A549 (cell line): ENCODE measurements around the gene TTC34. TPM values are rescaled to one million over a fixed set of nuclear protein-coding genes. Genes with fewer than 3 reads are reported as not detected.

Source experiments
- ATAC-seq, 2 experiments: fragments of 200-7000 bp in 1 of 2; fragments of >200 bp in 1 of 2; cut with Nextera tagmentation in 1 of 2; cut with Tn5 transposase in 1 of 2; 3 replicates each; pipeline versions ENCODE4 v1.8.0 to v1.9.1; 2018 to 2020; ENCODE audit warnings: mild to moderate bottlenecking in 1 of 2, moderate library complexity in 1 of 2
- CTCF ChIA-PET: fragments of 300-600 bp; sonication (Branson Sonifier 250); formaldehyde crosslinking; extraction: SDS; loops from one replicate; lab custom pipeline; 2021; ENCODE audit warnings: antibody characterized with exemption, inconsistent platforms; lab: Yijun Ruan, JAX
- POLR2A ChIA-PET: fragments of 350-600 bp; formaldehyde crosslinking; extraction: SDS; loops from one replicate; lab custom pipeline; 2021; ENCODE audit warnings: antibody characterized with exemption, inconsistent platforms; lab: Yijun Ruan, JAX
- DNase-seq, 2 experiments: peaks; one replicate each; pipeline versions ENCODE4 v3.0.0 to v3.0.0-alpha.2; 2011 to 2016; ENCODE audit warnings: low read depth in 1 of 2, low spot score in 1 of 2
- FAIRE-seq: peaks from 2 replicates; lab custom pipeline; 2011; peaks lifted over from hg19 to GRCh38; lab: Jason Lieb, UNC
- H3K27ac ChIP-seq, 2 experiments: fragments of >200 bp; sonication (Bioruptor Twin); formaldehyde crosslinking; 3 replicates each; pipeline ENCODE4 v1.5.1; 2016 to 2017
- H3K4me1 ChIP-seq: fragments of >200 bp; sonication (Bioruptor Twin); formaldehyde crosslinking; 3 replicates; pipeline ENCODE4 v1.6.1; 2016
- H3K4me2 ChIP-seq: fragments of >200 bp; sonication (Bioruptor Twin); formaldehyde crosslinking; 3 replicates; pipeline ENCODE4 v1.6.1; 2016
- H3K4me3 ChIP-seq: fragments of >200 bp; sonication (Bioruptor Twin); formaldehyde crosslinking; 3 replicates; pipeline ENCODE4 v1.5.1; 2016
- H3K9me3 ChIP-seq: fragments of >200 bp; sonication (Bioruptor Twin); formaldehyde crosslinking; 3 replicates; pipeline ENCODE4 v1.6.1; 2016
- CBX2 ChIP-seq: fragments of 200-600 bp; sonication (generic); IDR thresholded peaks from 2 replicates; pipeline ENCODE4 v1.6.1; 2016; ENCODE audit warnings: low read depth, mild to moderate bottlenecking, borderline replicate concordance
- CHD2 ChIP-seq: fragments of 150-350 bp; IDR thresholded peaks from 2 replicates; pipeline ENCODE4 v1.6.1; 2014; ENCODE audit warnings: low read length; ENCODE audit not compliant: partially characterized antibody
- CHD4 ChIP-seq: fragments of 200-600 bp; sonication (generic); IDR thresholded peaks from 2 replicates; pipeline ENCODE4 v1.6.1; 2016; ENCODE audit warnings: antibody characterized with exemption, mild to moderate bottlenecking, borderline replicate concordance
- HOXA7 ChIP-seq: fragments of 250-450 bp; sonication (Bioruptor Pico); IDR thresholded peaks from 2 replicates; pipeline ENCODE4 v1.5.0; 2020; ENCODE audit warnings: mild to moderate bottlenecking, moderate library complexity
- HOXB5 ChIP-seq: fragments of 250-450 bp; sonication (Bioruptor Pico); IDR thresholded peaks from 2 replicates; pipeline ENCODE4 v1.5.0; 2020; ENCODE audit warnings: mild to moderate bottlenecking, moderate library complexity
- NPAS2 ChIP-seq: fragments of 250-450 bp; sonication (Bioruptor Pico); IDR thresholded peaks from 2 replicates; pipeline ENCODE4 v1.8.0; 2022; ENCODE audit warnings: mild to moderate bottlenecking, moderate library complexity, borderline replicate concordance
- POLR2A ChIP-seq: IDR thresholded peaks from 2 replicates; pipeline ENCODE4 v1.6.1; 2012; ENCODE audit warnings: mild to moderate bottlenecking, low read length
- RAD21 ChIP-seq, 2 experiments: fragments of >200 bp in 1 of 2; sonication (Bioruptor Twin) in 1 of 2; formaldehyde crosslinking in 1 of 2; IDR thresholded peaks in 1 of 2; conservative IDR thresholded peaks in 1 of 2; 2 replicates in 1 of 2; 3 replicates in 1 of 2; pipeline ENCODE4 v1.6.1; 2012 to 2018; ENCODE audit warnings: inconsistent platforms in 1 of 2
- RCOR1 ChIP-seq: fragments of 150-350 bp; IDR thresholded peaks from 2 replicates; pipeline ENCODE4 v1.6.1; 2014; ENCODE audit warnings: antibody characterized with exemption, low read length, low read depth
- RFX5 ChIP-seq: fragments of 450-650 bp; IDR thresholded peaks from 2 replicates; pipeline ENCODE4 v1.7.1; 2014; ENCODE audit warnings: antibody characterized with exemption, mild to moderate bottlenecking, moderate library complexity
- SMC3 ChIP-seq: fragments of >200 bp; sonication (Bioruptor Twin); formaldehyde crosslinking; IDR thresholded peaks from 3 replicates; pipeline ENCODE4 v1.6.1; 2018; ENCODE audit warnings: inconsistent platforms
- SREBF2 ChIP-seq: fragments of 450-650 bp; IDR thresholded peaks from 2 replicates; pipeline ENCODE4 v1.6.1; 2014; ENCODE audit warnings: mild to moderate bottlenecking, moderate library complexity
- TP53 ChIP-seq: fragments of 250-450 bp; sonication (Bioruptor Pico); IDR thresholded peaks from 2 replicates; pipeline ENCODE4 v1.5.0; 2021; ENCODE audit warnings: mild to moderate bottlenecking, moderate library complexity
- ZC3H11A ChIP-seq: fragments of 450-650 bp; IDR thresholded peaks from 2 replicates; pipeline ENCODE4 v1.6.1; 2014; ENCODE audit warnings: antibody characterized with exemption, mild to moderate bottlenecking
- ZNF302 ChIP-seq: fragments of 250-450 bp; sonication (Bioruptor Pico); IDR thresholded peaks from 2 replicates; pipeline ENCODE4 v1.9.0; 2021; ENCODE audit warnings: inconsistent platforms, mild to moderate bottlenecking, moderate library complexity
- ZSCAN20 ChIP-seq: fragments of 250-450 bp; sonication (Bioruptor Pico); IDR thresholded peaks from 2 replicates; pipeline ENCODE4 v1.8.0; 2022; ENCODE audit warnings: mild to moderate bottlenecking, moderate library complexity
- WGBS: methylation state at CpG from one replicate; pipeline ENCODE4 v1.1.6; 2017; ENCODE audit errors: missing lambda C conversion rate; 5-methylcytosine and 5-hydroxymethylcytosine counted together
- polyA plus RNA-seq, 4 experiments: library from polyadenylated mRNA; depleted of rRNA in 3 of 4; stranded (reverse); fragments of >200 nt; fragmentation: RNase III in 1 of 4; extraction: RNeasy Plus Mini Kit Qiagen cat#74134 plus additional on column Dnase treatment in 1 of 4; gene quantifications; 2 replicates in 3 of 4; 3 replicates in 1 of 4; pipeline ENCODE4 v1.2.3, GENCODE V29; 2011 to 2017
- TF ChIP-seq, protein P1 (sequence below): fragments of 450-650 bp; IDR thresholded peaks from 2 replicates; pipeline ENCODE4 v1.6.1; 2014; ENCODE audit warnings: antibody characterized with exemption
- TF ChIP-seq, protein P2 (sequence below): fragments of >200 bp; sonication (Bioruptor Twin); formaldehyde crosslinking; IDR thresholded peaks from 3 replicates; pipeline ENCODE4 v1.5.1; 2016
- TF ChIP-seq, protein P3 (sequence below): fragments of 200-600 bp; sonication (generic); IDR thresholded peaks from 2 replicates; pipeline ENCODE4 v1.6.1; 2016; ENCODE audit warnings: antibody characterized with exemption, mild to moderate bottlenecking, moderate library complexity
- TF ChIP-seq, protein P4 (sequence below): fragments of 250-450 bp; sonication (Bioruptor Pico); IDR thresholded peaks from 2 replicates; pipeline ENCODE4 v1.5.0; 2021; ENCODE audit warnings: mild to moderate bottlenecking, moderate library complexity, borderline replicate concordance
- TF ChIP-seq, protein P5 (sequence below): fragments of 150-350 bp; IDR thresholded peaks from 2 replicates; pipeline ENCODE4 v1.6.1; 2014; ENCODE audit warnings: low read depth, mild to moderate bottlenecking, low read length

TTC34 gene
- polyA plus RNA-seq, 2 of the 4 experiments (the other 2 are of a cell fraction) = 0.04 to 0.05 TPM

DNA sequence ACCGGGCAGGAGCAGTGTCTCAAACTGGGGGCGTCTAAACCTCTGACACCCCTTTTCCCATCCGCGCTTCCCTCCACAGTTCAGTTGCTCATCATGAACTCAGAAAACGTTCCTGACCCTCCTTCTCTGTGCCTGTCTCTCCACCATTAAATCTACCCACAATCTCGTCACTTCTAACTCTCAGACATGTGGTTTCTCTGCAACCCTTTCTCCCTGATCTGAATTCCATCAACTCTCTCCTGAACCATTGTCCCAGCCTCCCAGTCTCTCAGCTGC, 3.8 kb downstream of the TTC34 start:
- ATAC-seq = no peak
- H3K4me3 ChIP-seq = no peak overlapping the region
- no peak overlapping the region for H3K27ac ChIP-seq
- TF ChIP-seq CBX2 (no peak), CHD4 (no peak), RAD21 (conservative IDR thresholded peaks at IDR 0.05 in 1 of 2, IDR thresholded peaks at IDR 0.05 in 1 of 2) (no peak), HOXA7 (CRISPR knock-in tag) (no peak), POLR2A (no peak), TP53 (CRISPR knock-in tag) (no peak), RFX5 (no peak), NPAS2 (no peak), HOXB5 (no peak)
- TF ChIP-seq, protein P1, sequence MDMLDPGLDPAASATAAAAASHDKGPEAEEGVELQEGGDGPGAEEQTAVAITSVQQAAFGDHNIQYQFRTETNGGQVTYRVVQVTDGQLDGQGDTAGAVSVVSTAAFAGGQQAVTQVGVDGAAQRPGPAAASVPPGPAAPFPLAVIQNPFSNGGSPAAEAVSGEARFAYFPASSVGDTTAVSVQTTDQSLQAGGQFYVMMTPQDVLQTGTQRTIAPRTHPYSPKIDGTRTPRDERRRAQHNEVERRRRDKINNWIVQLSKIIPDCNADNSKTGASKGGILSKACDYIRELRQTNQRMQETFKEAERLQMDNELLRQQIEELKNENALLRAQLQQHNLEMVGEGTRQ = no peak
- TF ChIP-seq, protein P2, sequence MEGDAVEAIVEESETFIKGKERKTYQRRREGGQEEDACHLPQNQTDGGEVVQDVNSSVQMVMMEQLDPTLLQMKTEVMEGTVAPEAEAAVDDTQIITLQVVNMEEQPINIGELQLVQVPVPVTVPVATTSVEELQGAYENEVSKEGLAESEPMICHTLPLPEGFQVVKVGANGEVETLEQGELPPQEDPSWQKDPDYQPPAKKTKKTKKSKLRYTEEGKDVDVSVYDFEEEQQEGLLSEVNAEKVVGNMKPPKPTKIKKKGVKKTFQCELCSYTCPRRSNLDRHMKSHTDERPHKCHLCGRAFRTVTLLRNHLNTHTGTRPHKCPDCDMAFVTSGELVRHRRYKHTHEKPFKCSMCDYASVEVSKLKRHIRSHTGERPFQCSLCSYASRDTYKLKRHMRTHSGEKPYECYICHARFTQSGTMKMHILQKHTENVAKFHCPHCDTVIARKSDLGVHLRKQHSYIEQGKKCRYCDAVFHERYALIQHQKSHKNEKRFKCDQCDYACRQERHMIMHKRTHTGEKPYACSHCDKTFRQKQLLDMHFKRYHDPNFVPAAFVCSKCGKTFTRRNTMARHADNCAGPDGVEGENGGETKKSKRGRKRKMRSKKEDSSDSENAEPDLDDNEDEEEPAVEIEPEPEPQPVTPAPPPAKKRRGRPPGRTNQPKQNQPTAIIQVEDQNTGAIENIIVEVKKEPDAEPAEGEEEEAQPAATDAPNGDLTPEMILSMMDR = no peak
- TF ChIP-seq, protein P3, sequence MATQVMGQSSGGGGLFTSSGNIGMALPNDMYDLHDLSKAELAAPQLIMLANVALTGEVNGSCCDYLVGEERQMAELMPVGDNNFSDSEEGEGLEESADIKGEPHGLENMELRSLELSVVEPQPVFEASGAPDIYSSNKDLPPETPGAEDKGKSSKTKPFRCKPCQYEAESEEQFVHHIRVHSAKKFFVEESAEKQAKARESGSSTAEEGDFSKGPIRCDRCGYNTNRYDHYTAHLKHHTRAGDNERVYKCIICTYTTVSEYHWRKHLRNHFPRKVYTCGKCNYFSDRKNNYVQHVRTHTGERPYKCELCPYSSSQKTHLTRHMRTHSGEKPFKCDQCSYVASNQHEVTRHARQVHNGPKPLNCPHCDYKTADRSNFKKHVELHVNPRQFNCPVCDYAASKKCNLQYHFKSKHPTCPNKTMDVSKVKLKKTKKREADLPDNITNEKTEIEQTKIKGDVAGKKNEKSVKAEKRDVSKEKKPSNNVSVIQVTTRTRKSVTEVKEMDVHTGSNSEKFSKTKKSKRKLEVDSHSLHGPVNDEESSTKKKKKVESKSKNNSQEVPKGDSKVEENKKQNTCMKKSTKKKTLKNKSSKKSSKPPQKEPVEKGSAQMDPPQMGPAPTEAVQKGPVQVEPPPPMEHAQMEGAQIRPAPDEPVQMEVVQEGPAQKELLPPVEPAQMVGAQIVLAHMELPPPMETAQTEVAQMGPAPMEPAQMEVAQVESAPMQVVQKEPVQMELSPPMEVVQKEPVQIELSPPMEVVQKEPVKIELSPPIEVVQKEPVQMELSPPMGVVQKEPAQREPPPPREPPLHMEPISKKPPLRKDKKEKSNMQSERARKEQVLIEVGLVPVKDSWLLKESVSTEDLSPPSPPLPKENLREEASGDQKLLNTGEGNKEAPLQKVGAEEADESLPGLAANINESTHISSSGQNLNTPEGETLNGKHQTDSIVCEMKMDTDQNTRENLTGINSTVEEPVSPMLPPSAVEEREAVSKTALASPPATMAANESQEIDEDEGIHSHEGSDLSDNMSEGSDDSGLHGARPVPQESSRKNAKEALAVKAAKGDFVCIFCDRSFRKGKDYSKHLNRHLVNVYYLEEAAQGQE = no peak
- peaks cover under 1% of the 10 kb centered on the region; the same call in 1 of the 3 replicates for H3K9me3 ChIP-seq
- ChIA-PET CTCF (no interaction called here), POLR2A (no interaction called here)
- WGBS = 30% methylated on average over 6 of the region's 6 CpGs
- FAIRE-seq = no peak
- H3K4me2 ChIP-seq = no peak overlapping the region
- no peak for DNase-seq
- H3K4me1 ChIP-seq = no peaks in the 10 kb centered on the region

DNA sequence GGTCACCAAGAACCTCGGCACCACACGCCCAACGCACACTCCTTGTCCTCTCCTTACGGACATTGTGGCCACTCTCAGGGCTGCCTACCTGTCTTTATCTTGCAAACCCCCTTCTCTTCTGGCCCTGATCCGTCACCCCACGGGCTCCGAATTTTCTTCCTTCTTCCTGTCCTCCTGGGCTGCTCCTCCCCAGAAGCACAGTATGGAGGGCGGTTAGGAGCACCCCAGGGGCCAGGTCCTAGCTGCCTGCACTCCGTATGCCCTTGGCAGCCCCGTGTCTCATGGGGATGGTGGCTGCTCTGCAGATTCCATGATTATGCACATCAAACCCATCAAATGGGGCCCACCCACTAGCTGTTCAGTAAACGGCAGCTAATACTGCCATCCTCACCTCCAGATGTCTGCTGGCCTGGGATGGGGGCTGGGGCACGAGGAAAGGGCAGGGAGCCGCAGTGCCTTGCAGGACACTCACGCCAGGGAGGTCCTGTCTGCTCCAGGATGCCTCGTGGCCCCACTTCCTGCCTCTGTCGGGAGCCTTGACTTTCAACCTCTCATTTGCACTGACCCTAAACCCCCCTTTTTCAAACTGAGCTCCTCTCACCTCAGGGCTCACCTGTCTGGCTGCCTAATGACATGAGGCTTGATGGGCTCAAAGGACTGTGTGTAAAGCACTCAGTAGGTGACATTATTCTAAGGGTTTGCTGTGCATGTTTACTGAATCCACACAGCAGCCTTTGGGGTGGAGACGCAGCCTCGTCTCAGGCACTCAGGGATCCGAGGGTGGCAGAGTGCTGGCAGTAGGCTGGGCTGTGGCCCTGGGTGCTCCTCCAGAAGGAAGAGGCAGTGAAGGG, 4.4 kb downstream of the TTC34 start:
- TF ChIP-seq, protein P2 = no peak
- TF ChIP-seq SMC3 (no peak), SREBF2 (no peak), ZSCAN20 (CRISPR knock-in tag) (no peak), RFX5 (no peak), ZC3H11A (no peak), RCOR1 (no peak), CHD2 (no peak), ZNF302 (CRISPR knock-in tag) (no peak)
- TF ChIP-seq, protein P4, sequence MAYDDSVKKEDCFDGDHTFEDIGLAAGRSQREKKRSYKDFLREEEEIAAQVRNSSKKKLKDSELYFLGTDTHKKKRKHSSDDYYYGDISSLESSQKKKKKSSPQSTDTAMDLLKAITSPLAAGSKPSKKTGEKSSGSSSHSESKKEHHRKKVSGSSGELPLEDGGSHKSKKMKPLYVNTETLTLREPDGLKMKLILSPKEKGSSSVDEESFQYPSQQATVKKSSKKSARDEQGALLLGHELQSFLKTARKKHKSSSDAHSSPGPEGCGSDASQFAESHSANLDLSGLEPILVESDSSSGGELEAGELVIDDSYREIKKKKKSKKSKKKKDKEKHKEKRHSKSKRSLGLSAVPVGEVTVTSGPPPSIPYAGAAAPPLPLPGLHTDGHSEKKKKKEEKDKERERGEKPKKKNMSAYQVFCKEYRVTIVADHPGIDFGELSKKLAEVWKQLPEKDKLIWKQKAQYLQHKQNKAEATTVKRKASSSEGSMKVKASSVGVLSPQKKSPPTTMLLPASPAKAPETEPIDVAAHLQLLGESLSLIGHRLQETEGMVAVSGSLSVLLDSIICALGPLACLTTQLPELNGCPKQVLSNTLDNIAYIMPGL (CRISPR knock-in tag) = no peak
- TF ChIP-seq, protein P5, sequence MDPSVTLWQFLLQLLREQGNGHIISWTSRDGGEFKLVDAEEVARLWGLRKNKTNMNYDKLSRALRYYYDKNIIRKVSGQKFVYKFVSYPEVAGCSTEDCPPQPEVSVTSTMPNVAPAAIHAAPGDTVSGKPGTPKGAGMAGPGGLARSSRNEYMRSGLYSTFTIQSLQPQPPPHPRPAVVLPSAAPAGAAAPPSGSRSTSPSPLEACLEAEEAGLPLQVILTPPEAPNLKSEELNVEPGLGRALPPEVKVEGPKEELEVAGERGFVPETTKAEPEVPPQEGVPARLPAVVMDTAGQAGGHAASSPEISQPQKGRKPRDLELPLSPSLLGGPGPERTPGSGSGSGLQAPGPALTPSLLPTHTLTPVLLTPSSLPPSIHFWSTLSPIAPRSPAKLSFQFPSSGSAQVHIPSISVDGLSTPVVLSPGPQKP = no peak
- Histone ChIP-seq H3K4me3 (no peak overlapping the region), H3K4me1 (no peaks in the 10 kb centered on the region), H3K4me2 (no peak overlapping the region), H3K27ac (no peak overlapping the region), H3K9me3 (peaks cover 5% of the 10 kb centered on the region; the same call in 2 of the 3 replicates)
- ATAC-seq (no peak), DNase-seq (no peak), FAIRE-seq (no peak)
- 25% methylated on average over 17 of the region's 19 CpGs for WGBS
- CTCF ChIA-PET = no interaction called here
- POLR2A ChIA-PET = no interaction called here
